C4-2B (cell line): ENCODE measurements around the gene WDFY2.
"Not testable (repeated sequence)": the region's sequence is repeated elsewhere in the genome, so short reads cannot be mapped to it uniquely, and the experiment has no call there.

ENCODE experiments used
- H3K27ac ChIP-seq: fragments of 450-650 bp; 2 replicates; pipeline ENCODE4 v1.5.1; 2017
- ZFX ChIP-seq: fragments of 450-650 bp; IDR thresholded peaks from 2 replicates; pipeline ENCODE4 v1.6.1; 2017
- TF ChIP-seq, protein P1 (sequence below): fragments of 450-650 bp; conservative IDR thresholded peaks from 2 replicates; pipeline ENCODE4 v1.5.1; 2017; ENCODE audit warnings: mild to moderate bottlenecking

Gene WDFY2, protein sequence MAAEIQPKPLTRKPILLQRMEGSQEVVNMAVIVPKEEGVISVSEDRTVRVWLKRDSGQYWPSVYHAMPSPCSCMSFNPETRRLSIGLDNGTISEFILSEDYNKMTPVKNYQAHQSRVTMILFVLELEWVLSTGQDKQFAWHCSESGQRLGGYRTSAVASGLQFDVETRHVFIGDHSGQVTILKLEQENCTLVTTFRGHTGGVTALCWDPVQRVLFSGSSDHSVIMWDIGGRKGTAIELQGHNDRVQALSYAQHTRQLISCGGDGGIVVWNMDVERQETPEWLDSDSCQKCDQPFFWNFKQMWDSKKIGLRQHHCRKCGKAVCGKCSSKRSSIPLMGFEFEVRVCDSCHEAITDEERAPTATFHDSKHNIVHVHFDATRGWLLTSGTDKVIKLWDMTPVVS

DNA sequence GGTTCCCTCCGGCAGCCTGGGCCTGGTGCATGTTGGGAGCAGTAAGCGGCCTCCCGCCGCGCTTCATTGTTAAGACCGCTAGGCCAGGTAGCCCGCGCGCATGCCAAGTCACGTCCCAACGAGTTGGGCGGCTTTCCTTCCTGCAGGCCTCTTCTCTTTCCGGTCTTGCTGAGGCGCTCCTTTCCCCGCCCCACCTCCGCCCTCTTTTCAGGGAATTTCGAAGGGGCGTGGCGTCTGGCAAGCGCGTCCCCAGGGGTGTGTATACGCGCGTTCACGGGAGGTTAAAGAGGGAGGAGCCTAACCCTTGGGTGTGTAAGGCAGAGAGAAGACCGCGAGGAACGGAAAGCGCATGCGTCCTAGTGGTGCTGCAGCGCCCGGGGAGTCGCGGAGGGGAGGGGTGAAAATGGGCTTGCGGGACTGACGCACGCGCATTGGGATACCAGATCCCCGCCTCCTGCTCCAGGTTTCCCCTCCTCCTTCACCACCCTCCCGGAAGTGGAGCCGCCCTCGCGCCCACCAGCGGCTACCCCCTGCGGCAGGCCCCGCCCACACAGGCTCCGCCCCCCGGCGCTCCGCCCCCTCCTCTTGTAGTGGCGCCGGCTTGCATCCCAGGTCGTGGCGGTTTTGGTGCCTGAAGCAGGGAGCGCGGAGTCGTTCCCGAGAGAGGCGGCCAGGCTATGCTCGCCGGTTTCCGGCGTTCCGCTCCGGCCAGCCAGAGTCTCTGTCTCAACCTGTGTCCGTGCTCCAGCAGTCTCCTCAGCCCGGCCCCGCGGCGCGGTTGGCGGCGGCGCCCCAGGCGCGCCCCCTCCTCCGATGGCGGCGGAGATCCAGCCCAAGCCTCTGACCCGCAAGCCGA lies at the start of gene WDFY2:
Gene WDFY2 (plus strand): TSS at position 588 of the 856 bp plus-strand sequence. CDS start 226 bp downstream, at position 814.
- TF ChIP-seq, protein P1, sequence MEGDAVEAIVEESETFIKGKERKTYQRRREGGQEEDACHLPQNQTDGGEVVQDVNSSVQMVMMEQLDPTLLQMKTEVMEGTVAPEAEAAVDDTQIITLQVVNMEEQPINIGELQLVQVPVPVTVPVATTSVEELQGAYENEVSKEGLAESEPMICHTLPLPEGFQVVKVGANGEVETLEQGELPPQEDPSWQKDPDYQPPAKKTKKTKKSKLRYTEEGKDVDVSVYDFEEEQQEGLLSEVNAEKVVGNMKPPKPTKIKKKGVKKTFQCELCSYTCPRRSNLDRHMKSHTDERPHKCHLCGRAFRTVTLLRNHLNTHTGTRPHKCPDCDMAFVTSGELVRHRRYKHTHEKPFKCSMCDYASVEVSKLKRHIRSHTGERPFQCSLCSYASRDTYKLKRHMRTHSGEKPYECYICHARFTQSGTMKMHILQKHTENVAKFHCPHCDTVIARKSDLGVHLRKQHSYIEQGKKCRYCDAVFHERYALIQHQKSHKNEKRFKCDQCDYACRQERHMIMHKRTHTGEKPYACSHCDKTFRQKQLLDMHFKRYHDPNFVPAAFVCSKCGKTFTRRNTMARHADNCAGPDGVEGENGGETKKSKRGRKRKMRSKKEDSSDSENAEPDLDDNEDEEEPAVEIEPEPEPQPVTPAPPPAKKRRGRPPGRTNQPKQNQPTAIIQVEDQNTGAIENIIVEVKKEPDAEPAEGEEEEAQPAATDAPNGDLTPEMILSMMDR: peak; percentile 10; the same call in 1 of the 2 replicates
- no peak for TF ChIP-seq ZFX
- H3K27ac ChIP-seq: peak within 1 kb of the TSS; percentile 81

DNA sequence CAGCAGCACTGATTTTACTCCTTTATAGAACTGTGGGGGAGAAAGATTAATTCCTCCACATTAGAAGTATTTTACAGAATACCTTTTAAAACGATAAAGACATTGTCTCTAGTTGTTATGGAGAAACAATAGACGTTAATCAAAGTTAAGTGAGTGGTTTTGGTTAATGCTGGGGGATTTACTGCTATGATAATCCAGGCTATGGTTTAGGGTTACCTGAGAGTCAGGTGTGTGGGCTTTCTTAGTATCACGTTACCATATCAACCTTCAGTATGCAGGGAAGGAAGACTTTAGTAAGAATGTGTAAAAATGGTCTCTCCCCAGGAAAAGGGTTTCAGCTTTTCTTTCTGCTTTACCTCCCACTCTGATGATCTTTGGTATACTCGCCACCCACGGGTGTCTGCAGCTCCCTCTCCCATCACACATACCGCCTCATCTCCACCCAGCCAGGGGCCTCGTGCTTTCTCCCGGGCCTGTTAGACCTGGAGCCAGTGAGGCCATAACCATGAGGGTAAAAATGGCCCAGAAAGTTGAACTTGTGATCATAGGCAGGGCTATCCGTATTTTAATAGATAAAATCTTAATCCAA lies 45.6 kb upstream of the WDFY2 start:
- no peak overlapping the region for H3K27ac ChIP-seq
- TF ChIP-seq, protein P1: no peak
- no peak for TF ChIP-seq ZFX

DNA sequence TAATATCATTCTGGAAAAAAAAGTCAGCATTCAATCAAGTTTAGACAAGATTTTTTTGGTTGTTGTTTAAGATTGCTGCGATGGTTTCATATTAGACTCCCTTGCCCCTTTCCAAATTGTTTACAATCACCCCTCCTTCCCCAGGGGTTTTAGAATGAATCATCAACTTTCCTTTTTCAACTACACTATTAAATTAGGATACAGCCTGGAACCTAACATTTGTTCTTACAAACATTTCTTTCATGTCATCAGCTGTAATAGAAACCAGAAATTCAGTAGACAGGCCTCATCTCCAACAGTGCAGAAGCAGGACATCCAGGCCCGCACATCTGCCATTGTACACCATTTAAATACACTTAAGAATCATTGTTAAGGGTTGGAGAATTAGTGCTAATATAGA lies 44.4 kb upstream of the WDFY2 start:
- TF ChIP-seq, protein P1: no peak
- TF ChIP-seq ZFX: no peak
- H3K27ac ChIP-seq: no peak overlapping the region

DNA sequence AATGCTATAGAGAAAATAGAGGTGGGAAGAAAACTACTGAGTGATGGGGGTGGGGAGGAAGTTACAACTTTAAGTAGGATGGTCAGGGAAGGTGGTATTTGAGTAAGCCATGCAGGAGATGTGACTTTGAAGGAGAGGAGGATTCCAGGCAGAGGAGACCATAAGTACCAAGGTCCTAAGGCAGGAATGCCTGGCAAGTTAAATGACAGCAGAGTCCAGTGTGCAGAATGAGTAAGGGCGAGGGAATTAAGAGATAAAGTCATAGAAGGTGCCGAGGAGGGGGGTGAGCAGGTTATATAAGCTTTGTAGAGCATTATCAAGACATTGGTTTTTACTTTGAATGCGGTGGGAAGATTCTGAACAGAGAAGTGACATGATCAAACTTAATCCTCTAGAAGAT lies 43.2 kb upstream of the WDFY2 start:
- TF ChIP-seq ZFX: no peak
- TF ChIP-seq, protein P1: no peak
- H3K27ac ChIP-seq: no peak overlapping the region

DNA sequence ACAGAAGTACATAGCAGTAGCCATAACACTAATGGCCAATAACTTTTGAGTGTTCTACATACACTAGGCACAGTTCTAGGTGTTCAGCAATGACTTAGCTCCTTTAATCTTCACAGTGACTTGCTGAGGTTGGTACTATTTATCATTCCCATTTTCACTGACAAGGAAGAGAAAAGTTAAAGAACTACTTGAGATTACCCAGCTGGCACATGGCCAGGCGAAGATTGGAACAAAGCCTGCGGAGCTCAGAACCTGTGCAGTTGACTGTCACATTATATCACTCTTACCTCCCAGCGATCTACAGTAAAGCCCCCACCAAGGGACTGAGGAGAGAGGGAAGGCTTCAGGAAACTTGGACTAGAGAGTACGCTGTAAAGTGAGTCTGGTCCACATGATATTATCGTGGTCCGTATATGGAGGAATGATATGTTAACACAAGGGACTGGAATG lies 42.4 kb upstream of the WDFY2 start:
- TF ChIP-seq, protein P1: no peak
- no peak for TF ChIP-seq ZFX
- peak overlapping the region; percentile 49; the same call in 1 of the 2 replicates for H3K27ac ChIP-seq

DNA sequence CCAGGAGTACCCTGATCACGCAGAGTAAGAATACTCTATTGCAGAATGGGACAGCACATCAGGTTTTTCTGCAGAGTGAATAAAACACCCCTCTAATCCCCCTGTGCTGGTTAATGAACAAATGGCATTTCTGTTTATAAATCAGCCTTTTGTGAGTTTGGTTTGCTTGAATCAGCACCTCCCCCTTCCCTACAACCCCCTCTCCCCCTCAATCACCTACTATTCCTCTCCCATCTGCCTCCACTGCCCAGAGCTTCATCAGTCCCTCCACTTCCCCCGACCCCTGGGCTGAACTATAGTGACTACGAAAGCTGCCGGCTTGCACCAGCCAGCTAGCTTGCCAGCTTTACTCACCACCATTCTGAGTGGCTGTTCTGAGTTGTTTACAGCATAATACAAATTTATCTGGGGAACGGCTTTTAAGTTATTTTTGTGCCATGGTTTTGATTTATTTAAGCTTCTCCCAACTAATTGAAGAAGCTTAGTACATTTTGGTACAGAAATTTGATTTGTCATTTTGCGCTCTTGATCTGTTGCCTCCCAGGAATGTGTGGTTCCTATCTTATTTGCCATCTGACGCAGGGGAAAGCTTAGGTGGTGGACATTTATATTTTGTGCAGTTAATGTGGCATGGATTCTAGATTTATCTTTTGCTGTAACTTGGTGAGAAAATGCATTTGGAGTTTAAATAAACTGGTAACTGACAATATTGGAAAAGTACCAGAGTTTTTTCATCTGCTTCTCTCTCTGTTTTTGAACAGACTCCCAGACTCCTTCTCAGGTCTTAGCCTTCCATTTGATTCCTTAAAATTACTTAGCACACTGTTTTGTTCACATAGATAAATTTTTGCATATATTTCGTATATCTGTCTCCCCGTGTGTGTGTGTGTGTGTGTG lies 41.7 kb upstream of the WDFY2 start:
- TF ChIP-seq, protein P1: no peak
- TF ChIP-seq ZFX: no peak
- peak overlapping the region; percentile 49 for H3K27ac ChIP-seq

DNA sequence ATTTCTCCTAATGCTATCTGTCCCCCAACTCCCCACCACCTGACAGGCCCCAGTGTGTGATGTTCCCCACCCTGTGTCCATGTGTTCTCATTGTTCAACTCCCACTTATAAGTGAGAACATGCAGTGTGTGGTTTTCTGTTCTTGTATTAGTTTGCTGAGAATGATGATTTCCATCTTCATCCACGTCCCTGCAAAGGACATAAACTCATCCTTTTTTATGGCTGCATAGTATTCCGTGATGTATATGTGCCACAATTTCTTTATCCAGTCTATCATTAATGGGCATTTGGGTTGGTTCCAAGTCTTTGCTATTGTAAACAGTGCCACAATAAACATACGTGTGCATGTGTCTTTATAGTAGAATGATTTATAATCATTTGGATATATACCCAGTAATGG lies 38.8 kb upstream of the WDFY2 start:
- H3K27ac ChIP-seq: not testable (repeated sequence)
